HG03175 (cell line): ENCODE measurements around the gene IRF2BP2.
"Not testable (repeated sequence)": the region's sequence is repeated elsewhere in the genome, so short reads cannot be mapped to it uniquely, and the experiment has no call there.

Source experiments
- ATAC-seq: cut with Tn5 transposase; IDR thresholded peaks from one replicate; pipeline ENCODE4 v1.9.1; 2021; ENCODE audit warnings: mild to moderate bottlenecking, moderate library complexity; ENCODE audit not compliant: unreplicated experiment

The IRF2BP2 gene

GRCh38 chr1:234634922-234635321 lies 24.9 kb upstream of the IRF2BP2 start:
- not testable (repeated sequence) for ATAC-seq

GRCh38 chr1:234634387-234634786 lies 24.4 kb upstream of the IRF2BP2 start:
- ATAC-seq = no peak

DNA sequence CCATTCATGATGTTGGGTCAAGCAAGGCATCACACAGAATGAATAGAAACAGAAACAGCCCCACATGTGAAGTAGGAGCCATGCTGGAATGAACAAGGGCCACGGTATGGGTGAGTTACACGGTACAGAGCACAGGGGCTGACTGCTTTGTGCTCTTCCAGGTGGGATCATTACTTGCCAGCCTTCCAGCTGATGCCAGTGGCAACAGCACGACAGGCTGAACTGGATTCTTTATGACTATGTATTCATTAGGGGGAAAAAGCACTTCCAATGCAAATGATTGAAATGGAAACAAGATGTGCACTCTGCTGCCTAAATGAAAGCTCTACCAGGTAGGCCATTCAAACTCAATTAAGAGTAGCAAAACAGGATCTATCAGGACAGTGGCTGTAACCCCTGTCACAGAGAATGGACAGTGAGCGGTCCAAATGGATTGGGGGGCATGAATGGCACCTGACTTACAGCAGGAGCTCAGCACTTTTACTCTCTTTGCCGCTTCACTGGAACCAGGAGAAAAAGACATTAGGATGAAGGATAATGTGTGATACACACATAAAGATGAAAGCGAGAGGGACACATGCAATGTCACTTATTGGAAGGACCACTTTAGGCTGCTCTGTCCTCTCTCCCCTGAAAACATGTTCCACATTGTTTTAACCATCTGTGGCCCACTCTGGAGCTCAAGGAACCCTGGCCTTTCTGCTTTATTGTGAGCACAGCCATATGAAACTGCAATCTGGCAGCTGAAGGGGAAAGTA lies 23.4 kb upstream of the IRF2BP2 start:
- no peak for ATAC-seq

- no peak for ATAC-seq
Observed at GRCh38 chr1:234632225-234632624, 22.2 kb upstream of the IRF2BP2 start.

DNA sequence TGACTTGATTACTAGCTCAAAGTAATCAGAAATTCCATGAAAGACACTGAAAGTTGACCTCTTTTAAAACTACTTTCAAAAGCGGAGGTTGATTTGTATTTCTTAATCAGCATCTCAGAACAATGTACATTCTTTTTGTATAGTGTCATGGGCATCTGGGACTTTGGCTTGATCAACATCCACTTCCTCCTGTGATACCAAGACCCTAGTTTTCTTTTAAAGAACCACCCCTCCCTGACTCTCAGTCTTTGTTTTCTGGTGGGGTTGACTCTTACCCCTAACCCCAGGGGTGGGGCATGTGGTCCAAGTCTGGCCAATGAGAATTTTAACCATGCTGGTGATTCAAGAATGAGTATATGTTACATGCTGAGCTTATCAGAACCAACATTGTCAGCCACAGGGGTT lies 21.7 kb upstream of the IRF2BP2 start:
- no peak for ATAC-seq

DNA sequence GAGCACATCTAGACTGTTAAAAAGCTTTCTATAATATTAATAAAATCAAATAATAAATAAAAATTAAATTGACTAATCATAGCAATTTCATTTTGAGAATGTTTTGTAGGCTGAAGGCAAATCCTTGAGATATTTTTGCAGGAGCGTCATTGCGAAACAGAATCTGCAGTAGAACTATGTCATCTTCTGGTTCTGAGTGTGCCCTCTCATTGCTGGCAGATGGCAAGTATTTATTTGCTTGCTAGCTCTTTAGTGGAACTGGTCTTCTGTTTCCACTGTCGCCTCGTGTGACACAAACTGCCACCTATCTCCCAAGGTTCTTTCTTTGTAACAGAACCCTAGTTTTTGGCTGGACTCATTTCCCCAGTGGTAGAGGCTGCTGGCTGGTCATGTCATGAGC lies 19.0 kb upstream of the IRF2BP2 start:
- ATAC-seq = no peak

- no peak for ATAC-seq
Observed at GRCh38 chr1:234628089-234628488, 18.1 kb upstream of the IRF2BP2 start.

- no peak for ATAC-seq
Observed at GRCh38 chr1:234627009-234627950, 17.3 kb upstream of the IRF2BP2 start.

- no peak for ATAC-seq
Observed at GRCh38 chr1:234626391-234626790, 16.4 kb upstream of the IRF2BP2 start.

GRCh38 chr1:234624724-234625117 lies 14.7 kb upstream of the IRF2BP2 start:
- ATAC-seq = no peak

DNA sequence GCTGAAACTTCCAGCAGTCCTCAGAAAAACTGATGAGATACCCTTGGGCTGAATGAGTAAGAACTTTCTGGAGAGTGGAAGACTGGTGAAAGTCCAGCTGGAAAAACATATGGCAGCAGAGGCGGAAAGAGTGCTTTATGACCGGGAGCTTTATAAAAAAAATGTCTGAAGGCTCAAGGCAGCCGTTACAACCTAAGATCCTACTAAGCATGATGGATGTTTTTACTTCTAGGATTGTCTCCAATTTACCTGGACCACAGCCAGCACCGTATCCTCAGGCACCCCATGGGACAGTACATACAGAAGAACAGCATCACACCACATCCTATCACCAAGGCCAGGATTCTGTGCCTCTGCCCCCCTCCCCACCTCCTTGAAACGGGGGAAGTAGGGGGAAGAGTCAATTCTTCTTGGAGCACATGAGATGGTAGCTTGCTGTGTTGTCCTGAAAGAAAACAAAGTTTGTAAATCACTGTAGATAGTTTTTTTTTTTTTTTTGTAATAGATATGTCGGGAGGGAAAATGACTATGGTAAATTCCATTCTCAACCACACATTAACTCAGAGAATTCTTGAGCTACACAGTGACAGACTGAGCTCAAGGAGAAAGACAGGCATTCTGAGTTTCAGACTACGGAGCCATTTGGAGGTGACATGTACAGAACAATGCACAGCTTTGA lies 11.8 kb upstream of the IRF2BP2 start:
- ATAC-seq = no peak

DNA sequence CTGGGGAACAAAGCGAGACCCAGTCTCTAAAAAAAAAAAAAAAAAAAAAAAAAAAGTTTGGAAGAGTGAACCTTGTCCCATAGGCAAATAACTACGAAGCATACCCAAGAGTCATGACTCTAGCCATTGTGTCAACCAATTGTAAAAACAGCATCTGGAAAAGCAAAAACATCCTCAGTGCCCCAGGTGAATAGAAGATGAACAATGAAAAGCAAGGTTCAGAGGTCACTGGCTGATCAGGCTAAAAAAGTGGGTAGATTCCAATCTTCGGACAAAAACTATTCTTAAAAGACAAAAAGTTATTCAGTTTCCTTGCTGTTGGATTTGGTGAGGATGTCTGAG lies 11.1 kb upstream of the IRF2BP2 start:
- ATAC-seq = no peak

DNA sequence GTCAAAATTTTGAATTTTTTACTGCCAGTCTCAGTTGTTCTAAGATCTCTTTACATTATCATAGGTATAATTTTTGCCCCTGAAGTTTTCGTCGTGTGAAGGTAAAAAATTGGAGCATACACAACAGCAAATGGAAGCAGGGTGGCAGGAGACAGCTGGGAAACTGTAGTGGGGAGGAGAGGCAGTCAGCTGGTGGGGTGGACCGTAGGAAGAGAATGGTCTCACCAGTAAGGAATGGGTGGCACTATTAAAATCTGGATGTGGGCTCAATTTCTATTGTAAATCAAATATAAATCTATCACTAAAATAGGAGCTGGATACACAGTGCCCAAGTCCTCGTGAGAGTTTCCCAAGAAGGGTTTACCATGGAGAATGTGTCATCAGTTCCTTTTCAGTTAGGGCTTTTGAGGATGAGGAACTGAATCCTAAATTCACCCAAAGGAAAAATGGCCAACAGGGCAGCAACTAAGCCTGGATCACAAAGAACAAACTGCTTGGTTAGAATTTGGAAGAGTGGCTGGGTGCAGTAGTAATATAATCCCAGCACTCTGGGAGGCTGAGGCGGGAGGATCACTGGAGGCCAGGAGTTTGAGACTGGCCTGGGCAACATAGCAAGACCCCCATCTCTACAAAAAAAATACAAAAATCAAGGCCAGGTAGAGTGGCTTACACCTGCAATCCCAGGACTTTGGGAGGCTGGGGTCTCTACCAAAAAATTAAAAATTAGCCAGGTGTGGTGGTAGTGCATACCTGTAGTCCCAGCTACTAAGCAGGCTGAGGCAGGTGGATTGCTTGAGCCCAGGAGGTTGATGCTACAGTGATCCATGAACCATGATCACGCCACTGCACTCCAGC lies 10.5 kb upstream of the IRF2BP2 start:
- ATAC-seq = no peak

GRCh38 chr1:234619794-234620247 lies 9.8 kb upstream of the IRF2BP2 start:
- ATAC-seq = no peak

- no peak for ATAC-seq
Observed at GRCh38 chr1:234619071-234619480, 9.1 kb upstream of the IRF2BP2 start.

GRCh38 chr1:234618737-234619049 lies 8.7 kb upstream of the IRF2BP2 start:
- no peak for ATAC-seq

- ATAC-seq = no peak
Observed at GRCh38 chr1:234617986-234618736, 8.2 kb upstream of the IRF2BP2 start.

- ATAC-seq = no peak
Observed at GRCh38 chr1:234617131-234617985, 7.4 kb upstream of the IRF2BP2 start.

DNA sequence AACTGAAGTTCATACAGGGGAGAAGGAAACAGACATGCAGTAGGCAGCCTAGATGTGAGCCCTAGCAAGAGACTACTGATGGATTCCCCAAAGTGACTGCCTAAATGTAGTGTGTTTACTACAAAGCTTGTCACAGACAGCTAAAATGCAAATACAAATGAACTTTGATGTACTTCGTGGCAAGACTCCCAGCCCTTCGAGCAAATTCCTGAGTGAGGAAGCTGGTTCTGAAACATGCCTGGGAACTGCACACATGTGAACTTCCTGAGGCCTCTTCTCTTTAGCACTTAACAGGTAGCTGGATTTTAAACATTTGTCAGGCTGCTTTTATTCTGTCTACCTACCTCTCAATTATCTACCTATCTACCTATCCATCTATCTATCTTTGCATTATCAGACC lies 6.7 kb upstream of the IRF2BP2 start:
- no peak for ATAC-seq
